DMS153 (cell line): ENCODE measurements around the gene MORN4.
A peak's percentile ranks its signal among the peaks of the same experiment; 100 is the strongest.
"Not testable (repeated sequence)": the region's sequence is repeated elsewhere in the genome, so short reads cannot be mapped to it uniquely, and the experiment has no call there.

Source experiments
- DNase-seq: peaks from one replicate; lab custom pipeline; 2025; lab: John Stamatoyannopoulos, UW

The MORN4 gene

GRCh38 chr10:97640868-97641811 lies 7.8 kb upstream of the MORN4 start:
- no peak for DNase-seq

DNA sequence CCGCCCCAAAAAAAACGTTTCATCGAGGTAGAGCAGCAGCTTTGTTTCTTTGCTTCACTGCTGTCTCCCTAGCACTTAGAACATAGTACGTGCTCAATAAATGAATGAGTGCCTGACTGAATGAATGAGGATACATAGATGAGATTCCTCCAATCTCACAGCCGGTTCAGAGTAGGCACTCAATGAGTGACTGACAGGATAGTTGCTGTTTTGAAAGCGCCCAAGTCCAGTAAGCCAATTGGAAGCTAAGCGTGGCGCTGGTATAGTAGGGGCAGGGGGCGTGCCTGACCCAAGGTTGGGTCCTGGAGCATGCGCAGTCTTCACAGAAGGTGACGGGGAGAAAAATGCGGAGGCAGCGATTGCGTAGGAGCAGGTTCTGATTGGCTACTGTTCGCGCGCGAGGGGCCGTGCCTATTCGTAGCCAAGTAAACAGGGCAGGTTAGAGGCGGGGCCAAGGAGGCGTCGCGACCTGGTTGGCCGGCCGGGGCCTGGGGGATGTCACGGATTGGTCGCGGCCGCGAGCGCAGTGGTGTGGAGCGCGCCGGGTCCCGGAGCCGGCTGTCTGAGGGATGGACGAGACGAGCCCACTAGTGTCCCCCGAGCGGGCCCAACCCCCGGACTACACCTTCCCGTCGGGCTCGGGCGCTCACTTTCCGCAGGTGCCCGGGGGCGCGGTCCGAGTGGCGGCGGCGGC lies 7.0 kb upstream of the MORN4 start, which contains the start of gene PI4K2A:
Gene PI4K2A, plus strand, starts transcription at position 498 of the 694 bp plus-strand sequence. Its CDS starts 72 bp downstream, at position 570.
- peak; percentile 98 for DNase-seq

- not testable (repeated sequence) for DNase-seq
These were observed 5.8 kb upstream of the MORN4 start for GRCh38 chr10:97639090-97639489.

DNA sequence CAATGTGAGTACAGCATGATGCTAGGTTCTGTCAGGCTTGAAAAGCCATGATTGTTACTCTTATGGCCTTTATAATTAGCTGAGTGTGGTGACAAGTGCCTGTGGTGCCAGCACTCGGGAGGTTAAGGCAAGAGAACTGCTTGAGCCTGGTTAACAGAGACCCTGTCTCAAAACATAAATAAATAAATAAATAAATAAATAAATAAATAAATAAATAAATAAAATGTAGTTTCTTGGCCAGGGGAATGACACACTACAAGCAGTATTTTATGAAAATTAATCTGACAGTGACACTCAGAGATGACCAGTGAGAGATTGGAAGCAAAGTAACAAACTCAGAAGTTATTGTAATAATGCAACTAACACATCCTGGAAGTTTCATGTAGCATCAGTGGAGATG lies 2.3 kb upstream of the MORN4 start:
- no peak for DNase-seq

DNA sequence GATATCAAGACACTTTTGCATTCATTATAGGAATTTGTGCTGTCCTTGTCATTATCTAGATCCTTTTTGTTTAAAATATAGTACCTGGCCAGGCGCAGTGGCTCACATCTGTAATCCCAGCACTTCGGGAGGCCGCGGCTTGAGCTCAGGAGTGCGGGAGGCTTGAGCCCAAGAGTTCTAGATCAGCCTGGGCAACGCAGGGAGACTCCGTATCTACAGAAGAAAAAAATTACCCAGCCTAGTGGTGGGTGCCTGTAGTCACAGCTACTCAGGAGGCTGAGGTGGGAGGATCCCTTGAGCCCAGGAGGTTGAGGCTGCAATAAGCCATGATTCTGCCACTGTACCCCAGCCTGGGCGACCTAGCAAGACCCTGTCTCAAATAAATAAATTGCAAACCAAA lies 621 bp upstream of the MORN4 start:
- DNase-seq = peak; percentile 15

- DNase-seq = no peak
These were observed 2.2 kb downstream of the MORN4 start for GRCh38 chr10:97631098-97631497.

- DNase-seq = no peak
These were observed 4.0 kb downstream of the MORN4 start for GRCh38 chr10:97629289-97629688.

GRCh38 chr10:97628228-97628627 lies 5.1 kb downstream of the MORN4 start:
- no peak for DNase-seq

DNA sequence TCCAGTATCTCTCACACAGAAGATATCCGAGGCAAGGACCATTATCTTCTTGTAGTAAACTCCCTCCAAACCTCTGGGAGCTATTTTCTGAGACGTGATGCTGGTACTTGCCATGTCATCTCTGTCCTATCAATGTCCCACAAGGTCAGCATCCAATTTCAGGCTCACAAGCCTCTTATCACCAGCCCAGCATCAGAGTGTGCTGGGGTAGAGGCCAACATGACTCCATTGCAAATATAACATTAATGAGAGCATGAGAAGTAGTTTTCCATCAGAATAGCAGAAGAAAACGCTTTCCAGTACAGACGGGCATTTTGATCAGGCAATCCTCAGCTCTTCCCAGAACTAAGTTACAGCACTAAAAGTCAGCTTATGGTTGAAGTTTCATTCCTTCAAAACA lies 5.6 kb downstream of the MORN4 start:
- no peak for DNase-seq

GRCh38 chr10:97623277-97623676 lies 10.0 kb downstream of the MORN4 start:
- DNase-seq = no peak

- DNase-seq = no peak
These were observed 14.6 kb downstream of the MORN4 start for GRCh38 chr10:97618733-97619132.

DNA sequence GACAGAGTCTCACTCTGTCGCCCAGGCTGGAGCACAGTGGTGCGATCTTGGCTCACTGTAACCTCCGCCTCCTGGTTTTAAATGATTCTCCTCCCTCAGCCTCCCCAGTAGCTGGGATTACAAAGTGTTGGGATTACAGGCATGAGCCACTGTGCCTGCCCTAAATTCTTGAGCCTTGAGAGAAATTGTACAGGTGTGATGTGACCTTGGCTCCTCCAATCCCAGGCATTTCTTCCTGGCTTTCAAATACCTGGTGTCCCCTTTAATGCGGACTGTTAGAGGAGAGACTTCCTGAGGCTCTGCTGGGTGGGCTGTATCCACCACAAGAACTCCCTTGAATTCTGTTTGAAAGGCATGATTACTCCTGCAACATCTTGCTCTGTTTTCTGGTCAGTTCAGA lies 15.0 kb downstream of the MORN4 start:
- DNase-seq = no peak

DNA sequence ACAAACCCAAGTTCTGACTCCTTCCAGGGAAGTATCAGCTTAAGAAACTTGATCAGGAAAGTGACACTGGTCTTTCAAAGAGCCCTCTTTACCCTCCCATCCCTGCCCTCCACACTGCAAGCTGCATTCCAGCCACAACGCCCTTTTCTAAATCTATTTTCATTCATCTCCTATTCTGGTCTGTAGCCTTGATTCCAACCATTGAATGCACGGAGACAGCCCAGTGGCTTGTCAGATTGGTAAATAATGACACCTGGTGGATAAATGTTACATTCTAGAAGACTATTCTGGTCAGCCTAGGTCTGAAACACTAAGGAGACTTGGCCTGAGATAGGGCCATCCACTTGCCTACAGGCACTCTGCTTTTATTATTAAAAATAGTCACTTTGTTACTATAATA lies 20.9 kb downstream of the MORN4 start:
- DNase-seq = peak; percentile 17

GRCh38 chr10:97611473-97611872 lies 21.8 kb downstream of the MORN4 start:
- DNase-seq = no peak

DNA sequence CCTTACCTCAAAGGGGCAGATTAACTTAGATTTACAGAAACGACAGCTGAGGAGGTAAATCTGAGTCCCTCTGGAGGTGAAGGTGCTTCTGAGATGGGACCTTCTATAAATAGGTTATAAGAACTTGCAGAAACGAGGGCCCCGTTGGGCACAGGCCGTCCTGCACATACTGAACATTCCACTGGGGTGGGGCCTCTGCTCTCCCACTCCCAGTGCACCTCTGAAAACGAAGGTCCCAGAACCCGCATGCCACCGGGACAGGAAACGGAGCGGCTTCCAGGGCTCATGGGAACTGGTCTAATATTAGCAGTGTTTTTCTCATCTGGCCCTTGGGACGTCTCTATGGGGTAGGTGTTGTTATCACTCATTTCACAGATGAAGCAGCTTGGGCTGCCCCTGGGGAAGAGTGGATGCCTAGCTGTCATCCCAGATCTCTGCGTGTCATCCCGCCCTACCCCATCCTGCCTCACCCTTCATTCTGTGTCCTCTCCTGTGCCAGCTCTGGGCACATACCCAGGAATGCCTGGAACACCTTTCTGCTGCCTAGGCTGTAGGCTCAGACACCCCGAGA lies 24.2 kb downstream of the MORN4 start:
- no peak for DNase-seq

- no peak for DNase-seq
These were observed 26.1 kb downstream of the MORN4 start for GRCh38 chr10:97607095-97607636.

DNA sequence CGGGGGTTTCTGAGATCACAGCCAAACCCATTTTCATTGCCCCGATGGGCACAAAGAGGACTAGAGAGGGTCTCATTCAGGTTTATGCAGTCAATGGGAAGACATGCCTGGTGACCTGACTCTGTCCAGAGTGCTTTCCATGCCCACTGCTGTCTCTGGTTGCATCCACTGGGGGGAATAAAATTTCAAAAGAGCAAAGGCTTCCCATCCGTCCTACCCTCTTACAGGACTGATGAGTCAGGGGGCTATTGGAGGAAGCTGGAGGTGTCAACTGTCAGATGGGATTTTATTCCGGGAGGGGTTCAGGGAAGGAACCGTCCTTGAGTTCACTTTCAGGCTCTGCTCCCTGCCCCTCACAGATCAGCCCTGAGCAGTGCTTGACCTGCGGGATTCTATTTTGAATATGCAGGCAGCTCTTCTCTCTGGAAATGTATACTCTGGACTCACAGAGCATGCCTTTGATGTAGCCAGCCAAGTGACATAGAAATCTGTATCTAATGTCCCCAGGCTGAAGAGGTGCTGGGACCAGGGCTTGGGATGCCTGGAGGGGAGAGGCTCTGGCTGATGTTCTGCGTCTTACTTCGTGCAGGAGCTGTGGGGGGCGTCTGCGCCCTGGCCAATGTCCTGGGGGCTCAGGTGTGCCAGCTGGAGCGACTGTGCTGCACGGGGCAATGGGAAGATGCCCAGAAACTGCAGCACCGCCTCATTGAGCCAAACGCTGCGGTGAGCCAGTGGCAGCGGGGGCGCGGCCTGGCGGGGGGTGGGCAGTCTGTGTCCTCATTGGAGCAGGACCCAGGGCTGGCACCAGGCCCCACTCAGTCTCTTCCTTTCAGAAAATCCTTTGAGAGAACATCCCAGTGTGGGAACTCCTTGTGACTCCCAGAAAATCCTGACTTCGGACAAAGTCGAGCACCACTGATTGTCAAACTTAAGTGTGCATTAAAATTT lies 31.8 kb downstream of the MORN4 start:
- DNase-seq = no peak

GRCh38 chr10:97600616-97601015 lies 32.7 kb downstream of the MORN4 start:
- no peak for DNase-seq

DNA sequence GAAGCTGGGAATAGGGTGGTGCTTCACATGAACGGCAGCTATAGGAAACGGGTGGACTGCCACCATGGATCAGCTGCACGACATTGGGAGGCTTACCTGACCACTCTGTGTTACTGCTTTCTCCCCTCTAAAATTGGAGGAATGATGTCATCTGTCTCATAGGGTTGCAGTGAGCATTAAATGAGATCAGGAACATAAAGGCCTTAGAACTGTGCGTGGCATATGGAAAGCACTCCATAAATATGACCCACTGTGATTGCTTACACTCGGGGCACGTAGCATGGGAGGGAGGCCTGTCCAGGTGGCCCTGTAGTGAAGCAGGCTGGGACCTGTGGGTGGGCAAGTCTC lies 34.1 kb downstream of the MORN4 start:
- DNase-seq = no peak

DNA sequence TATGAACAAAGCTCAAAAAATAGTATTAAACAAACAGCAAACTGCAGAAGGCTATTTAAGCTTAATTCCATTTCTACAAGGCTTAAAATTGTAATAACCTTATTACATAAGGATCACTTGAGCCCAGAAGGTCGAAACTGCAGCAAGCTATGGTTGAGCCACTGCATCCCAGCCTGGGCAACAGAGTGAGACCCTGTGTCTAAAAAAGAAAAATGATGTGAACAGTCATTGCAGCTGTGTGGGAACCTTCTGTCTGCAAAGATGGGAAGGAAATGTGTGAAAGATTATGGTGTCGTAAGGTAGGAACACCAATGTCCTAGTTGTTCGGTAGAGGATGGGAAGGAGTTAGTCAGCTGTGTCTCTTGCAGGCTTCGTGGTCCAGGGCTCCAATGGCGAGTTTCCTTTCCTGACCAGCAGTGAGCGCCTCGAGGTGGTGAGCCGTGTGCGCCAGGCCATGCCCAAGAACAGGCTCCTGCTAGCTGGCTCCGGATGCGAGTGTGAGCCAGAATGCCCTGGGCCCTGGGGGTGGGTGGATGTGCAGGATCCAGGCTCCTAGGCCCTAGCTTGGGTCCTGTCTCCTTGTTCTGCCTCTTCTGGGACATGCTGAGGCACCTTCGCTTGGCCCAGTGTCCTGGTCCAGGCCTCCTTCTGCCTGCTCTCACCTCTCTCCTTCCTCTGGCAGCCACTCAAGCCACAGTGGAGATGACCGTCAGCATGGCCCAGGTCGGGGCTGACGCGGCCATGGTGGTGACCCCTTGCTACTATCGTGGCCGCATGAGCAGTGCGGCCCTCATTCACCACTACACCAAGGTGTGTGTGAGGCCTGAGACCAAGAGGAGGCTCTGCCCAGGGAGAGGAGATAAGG lies 34.7 kb downstream of the MORN4 start:
- no peak for DNase-seq

GRCh38 chr10:97597778-97598177 lies 35.5 kb downstream of the MORN4 start:
- no peak for DNase-seq
